ENCODE results near the gene GALNT9. TPM values are rescaled to one million over a fixed set of nuclear protein-coding genes. Genes with fewer than 3 reads are reported as not detected.

GALNT9 gene
- total RNA-seq, 2 donors from 2014 or later: not detected

DNA sequence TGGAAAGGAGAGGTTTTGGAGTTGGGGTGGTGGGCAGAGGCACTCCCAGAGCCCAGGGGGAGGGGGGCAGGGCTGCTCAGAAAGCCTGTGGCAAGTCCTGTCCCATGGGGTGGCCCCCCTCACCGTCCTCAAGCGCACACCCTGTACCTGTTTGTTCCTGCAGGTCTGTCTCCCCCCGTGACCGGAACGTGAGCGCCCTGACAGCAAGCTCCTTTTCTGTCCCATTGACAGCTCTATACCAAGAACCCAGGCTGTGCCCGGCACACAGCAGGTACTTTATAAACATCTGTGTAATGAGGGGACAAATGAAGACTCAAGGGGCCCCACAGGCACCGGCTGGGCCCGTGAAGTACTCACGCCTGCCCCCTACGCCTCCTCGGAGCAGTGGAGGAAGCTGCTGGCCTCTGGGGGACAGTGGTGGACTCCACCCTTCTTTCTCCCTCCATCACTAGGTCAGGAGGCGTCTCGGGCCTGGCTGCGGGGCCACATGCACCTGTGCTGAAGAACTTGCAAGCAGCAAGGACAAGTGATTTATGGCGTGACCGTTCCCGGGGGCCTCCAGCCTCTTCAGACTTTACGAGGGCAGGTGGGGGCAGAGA, 65.8 kb downstream of the GALNT9 start:
- Mint-ChIP-seq H3K4me3 (no peak overlapping the region), H3K36me3 (ENCODE audit: low read depth) (no peaks in the 10 kb centered on the region), H3K4me1 (peaks cover 2% of the 10 kb centered on the region), H3K27ac (no peak overlapping the region), H3K27me3 (peaks cover 5% of the 10 kb centered on the region)
- ATAC-seq (no peak), DNase-seq (no peak)
- H3K9me3 ChIP-seq (ENCODE audit: control insufficient read depth, low read length, poor library complexity, severe bottlenecking): no peaks in the 10 kb centered on the region

DNA sequence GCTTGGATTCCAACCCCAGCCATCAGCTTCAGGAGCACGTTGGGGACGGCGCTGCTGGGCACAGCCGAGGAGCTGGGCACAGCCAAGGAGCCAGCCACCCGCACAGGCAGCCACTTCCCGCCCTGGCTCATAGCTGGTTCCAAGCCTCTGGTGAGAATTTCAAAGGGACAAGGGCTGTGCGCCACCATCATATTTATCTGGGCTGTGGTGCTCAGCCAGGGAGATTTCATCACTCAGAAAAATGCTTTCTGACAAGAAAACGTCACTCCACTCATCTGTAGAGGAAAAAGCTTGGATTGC, 66.4 kb downstream of the GALNT9 start:
- H3K4me1 Mint-ChIP-seq: peaks cover 2% of the 10 kb centered on the region
- H3K36me3 Mint-ChIP-seq (ENCODE audit: low read depth): no peaks in the 10 kb centered on the region
- ATAC-seq (no peak), DNase-seq (no peak)
- no peaks in the 10 kb centered on the region for H3K9me3 ChIP-seq (ENCODE audit: control insufficient read depth, low read length, poor library complexity, severe bottlenecking)
- H3K27ac Mint-ChIP-seq: no peak overlapping the region
- peaks cover 10% of the 10 kb centered on the region for H3K27me3 Mint-ChIP-seq
- no peak overlapping the region for H3K4me3 Mint-ChIP-seq

DNA sequence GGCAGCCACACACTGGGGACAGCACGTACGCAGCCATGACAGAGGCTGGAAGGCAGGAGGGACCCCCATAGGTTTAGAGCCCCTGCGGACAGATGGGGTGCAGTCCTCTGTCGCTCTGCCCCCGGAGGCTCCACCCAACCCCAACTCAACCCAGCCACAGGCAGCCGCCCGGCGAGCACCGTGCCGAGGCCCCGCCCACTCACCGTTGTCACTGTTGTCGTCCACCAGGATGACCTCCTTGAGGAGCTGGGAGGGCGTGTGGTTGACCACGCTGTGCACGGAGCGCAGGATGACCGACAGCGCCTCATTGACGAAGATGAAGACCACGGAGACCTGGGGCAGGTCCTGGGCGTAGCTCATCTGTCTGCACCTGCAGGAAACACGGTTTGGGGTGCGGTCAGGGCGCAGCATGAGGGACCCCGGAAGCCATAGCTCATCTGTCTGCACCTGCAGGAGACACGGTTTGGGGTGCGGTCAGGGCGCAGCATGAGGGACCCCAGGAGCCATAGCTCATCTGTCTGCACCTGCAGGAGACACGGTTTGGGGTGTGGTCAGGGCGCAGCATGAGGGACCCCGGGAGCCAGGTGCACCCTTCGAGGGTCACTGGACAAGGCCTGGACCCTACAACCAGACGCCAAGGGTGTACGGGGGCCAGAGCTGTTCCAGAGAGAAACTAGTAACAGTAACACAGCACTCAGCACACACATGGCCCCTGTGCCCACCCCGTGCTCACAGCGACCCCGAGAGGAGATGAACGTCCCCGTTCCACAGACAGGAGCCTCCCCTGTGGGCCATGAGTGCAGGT, 66.9 kb downstream of the GALNT9 start:
- DNase-seq (no peak), ATAC-seq (no peak)
- Mint-ChIP-seq H3K36me3 (ENCODE audit: low read depth) (no peaks in the 10 kb centered on the region), H3K27me3 (peaks cover 13% of the 10 kb centered on the region), H3K4me3 (no peak overlapping the region), H3K4me1 (peaks cover 2% of the 10 kb centered on the region), H3K27ac (no peak overlapping the region)
- no peaks in the 10 kb centered on the region for H3K9me3 ChIP-seq (ENCODE audit: control insufficient read depth, low read length, poor library complexity, severe bottlenecking)

GRCh38 chr12:132261328-132262138, 67.9 kb downstream of the GALNT9 start:
- ATAC-seq: no peak
- DNase-seq: no peak
- no peaks in the 10 kb centered on the region for H3K9me3 ChIP-seq (ENCODE audit: control insufficient read depth, low read length, poor library complexity, severe bottlenecking)
- Mint-ChIP-seq H3K36me3 (ENCODE audit: low read depth) (no peaks in the 10 kb centered on the region), H3K27me3 (peaks cover 13% of the 10 kb centered on the region), H3K27ac (no peak overlapping the region), H3K4me3 (no peak overlapping the region), H3K4me1 (peaks cover 2% of the 10 kb centered on the region)

GRCh38 chr12:132260721-132261120, 68.7 kb downstream of the GALNT9 start:
- no peaks in the 10 kb centered on the region for H3K9me3 ChIP-seq (ENCODE audit: control insufficient read depth, low read length, poor library complexity, severe bottlenecking)
- no peak for DNase-seq
- peaks cover 2% of the 10 kb centered on the region for H3K4me1 Mint-ChIP-seq
- no peak overlapping the region for H3K4me3 Mint-ChIP-seq
- H3K27me3 Mint-ChIP-seq: peaks cover 13% of the 10 kb centered on the region
- H3K36me3 Mint-ChIP-seq (ENCODE audit: low read depth): no peaks in the 10 kb centered on the region
- H3K27ac Mint-ChIP-seq: no peak overlapping the region
- ATAC-seq: no peak

- DNase-seq (no peak), ATAC-seq (no peak)
- Mint-ChIP-seq H3K4me1 (peaks cover 2% of the 10 kb centered on the region), H3K27me3 (peaks cover 13% of the 10 kb centered on the region), H3K4me3 (no peak overlapping the region), H3K36me3 (ENCODE audit: low read depth) (no peaks in the 10 kb centered on the region), H3K27ac (no peak overlapping the region)
- H3K9me3 ChIP-seq (ENCODE audit: control insufficient read depth, low read length, poor library complexity, severe bottlenecking): no peaks in the 10 kb centered on the region
Observed at GRCh38 chr12:132259872-132260695, 69.3 kb downstream of the GALNT9 start.

DNA sequence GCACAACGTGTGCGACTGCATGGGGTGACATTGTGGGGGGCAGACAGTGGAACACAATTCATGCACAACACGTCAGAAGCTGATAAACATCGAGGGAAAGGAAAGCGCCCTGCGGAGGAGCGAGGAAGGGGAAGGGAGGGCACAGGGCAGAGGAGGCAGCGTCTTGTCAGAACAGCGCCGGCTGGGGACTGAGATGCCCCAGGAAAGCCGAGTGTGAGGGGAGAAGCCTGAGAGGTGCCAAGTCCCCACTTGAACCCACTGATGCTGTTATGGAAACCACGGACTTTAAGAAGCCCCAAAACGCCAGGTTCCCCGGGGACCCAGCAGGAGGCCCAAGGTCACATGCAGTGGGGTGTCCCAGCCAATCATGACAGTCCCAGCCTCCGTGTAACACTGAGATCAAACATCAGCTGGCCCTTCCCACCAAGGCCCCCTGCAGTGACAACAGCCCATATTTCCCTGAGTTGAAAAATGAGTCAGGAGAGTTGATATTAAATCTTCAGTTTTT, 70.0 kb downstream of the GALNT9 start:
- H3K27me3 Mint-ChIP-seq: peaks cover 13% of the 10 kb centered on the region
- peaks cover 2% of the 10 kb centered on the region for H3K4me1 Mint-ChIP-seq
- H3K9me3 ChIP-seq (ENCODE audit: control insufficient read depth, low read length, poor library complexity, severe bottlenecking): no peaks in the 10 kb centered on the region
- no peak overlapping the region for H3K4me3 Mint-ChIP-seq
- ATAC-seq: no peak
- H3K27ac Mint-ChIP-seq: no peak overlapping the region
- H3K36me3 Mint-ChIP-seq (ENCODE audit: low read depth): no peaks in the 10 kb centered on the region
- no peak for DNase-seq

DNA sequence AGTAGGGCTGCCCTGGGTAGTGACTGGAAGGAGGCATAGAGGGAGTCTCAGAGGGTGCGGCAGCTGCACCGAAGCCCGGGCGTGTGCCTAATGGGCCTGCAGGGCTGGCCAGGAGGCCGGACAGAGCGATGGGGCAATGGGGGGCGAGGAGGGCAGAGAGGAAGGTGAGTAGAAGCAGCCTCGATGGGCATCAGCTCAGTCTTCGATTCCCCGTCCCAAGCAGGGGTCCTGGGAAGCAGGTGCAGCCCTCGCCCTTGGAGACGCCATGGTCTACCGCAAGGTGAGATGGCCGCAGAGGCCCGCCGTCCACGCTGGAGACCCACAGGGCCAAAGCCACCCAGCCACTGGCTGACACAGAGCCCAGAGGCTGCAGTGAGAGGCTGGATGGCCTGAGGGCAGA, 70.8 kb downstream of the GALNT9 start:
- Mint-ChIP-seq H3K27me3 (peaks cover 17% of the 10 kb centered on the region), H3K27ac (no peak overlapping the region)
- no peak for ATAC-seq

DNA sequence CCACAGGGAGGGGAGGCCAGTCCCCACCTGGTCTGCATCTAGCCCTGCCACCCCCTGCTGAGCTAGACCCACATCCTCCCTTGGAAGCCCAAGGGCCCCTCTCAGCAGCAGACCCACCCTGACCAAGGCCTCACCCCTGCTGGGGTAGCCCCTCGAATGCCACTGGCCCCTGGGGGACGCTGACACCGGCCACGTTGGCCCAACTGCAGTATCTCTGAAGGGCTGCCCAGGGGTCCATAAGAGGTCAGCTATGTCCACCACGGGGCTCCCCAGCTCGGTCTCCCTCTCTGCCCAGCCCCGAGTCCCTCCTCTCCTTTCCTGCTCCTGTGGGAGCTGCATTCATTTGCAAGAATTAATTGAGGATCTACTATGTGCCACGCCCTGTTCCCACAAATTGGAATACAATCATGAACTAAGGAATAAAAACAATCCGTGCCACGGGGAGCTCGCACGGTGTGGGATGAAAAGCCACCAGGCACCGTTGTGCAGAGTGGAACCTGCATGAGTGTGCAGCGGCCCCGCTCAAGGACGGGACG, 71.4 kb downstream of the GALNT9 start:
- H3K4me3 Mint-ChIP-seq: no peak overlapping the region
- no peaks in the 10 kb centered on the region for H3K9me3 ChIP-seq (ENCODE audit: control insufficient read depth, low read length, poor library complexity, severe bottlenecking)
- no peaks in the 10 kb centered on the region for H3K36me3 Mint-ChIP-seq (ENCODE audit: low read depth)
- no peak for ATAC-seq
- DNase-seq: no peak
- peaks cover 17% of the 10 kb centered on the region for H3K27me3 Mint-ChIP-seq
- no peak overlapping the region for H3K27ac Mint-ChIP-seq
- peaks cover 2% of the 10 kb centered on the region for H3K4me1 Mint-ChIP-seq

More for the DNA sequence above, 70.8 kb downstream of the GALNT9 start:
- Mint-ChIP-seq H3K36me3 (ENCODE audit: low read depth) (no peaks in the 10 kb centered on the region), H3K4me3 (no peak overlapping the region), H3K4me1 (peaks cover 2% of the 10 kb centered on the region)
- no peaks in the 10 kb centered on the region for H3K9me3 ChIP-seq (ENCODE audit: control insufficient read depth, low read length, poor library complexity, severe bottlenecking)
- no peak for DNase-seq

- DNase-seq (no peak), ATAC-seq (no peak)
- Mint-ChIP-seq H3K4me3 (no peak overlapping the region), H3K27me3 (peaks cover 17% of the 10 kb centered on the region), H3K36me3 (ENCODE audit: low read depth) (no peaks in the 10 kb centered on the region), H3K4me1 (peaks cover 2% of the 10 kb centered on the region), H3K27ac (no peak overlapping the region)
- H3K9me3 ChIP-seq (ENCODE audit: control insufficient read depth, low read length, poor library complexity, severe bottlenecking): no peaks in the 10 kb centered on the region
Observed at GRCh38 chr12:132257206-132257954, 72.0 kb downstream of the GALNT9 start.

- no peaks in the 10 kb centered on the region for H3K9me3 ChIP-seq (ENCODE audit: control insufficient read depth, low read length, poor library complexity, severe bottlenecking)
- H3K36me3 Mint-ChIP-seq (ENCODE audit: low read depth): no peaks in the 10 kb centered on the region
- H3K4me3 Mint-ChIP-seq: no peak overlapping the region
- H3K27me3 Mint-ChIP-seq: peaks cover 17% of the 10 kb centered on the region
- H3K27ac Mint-ChIP-seq: no peak overlapping the region
- ATAC-seq: no peak
- peaks cover under 1% of the 10 kb centered on the region for H3K4me1 Mint-ChIP-seq
- DNase-seq: no peak
Observed at GRCh38 chr12:132256646-132257045, 72.7 kb downstream of the GALNT9 start.

- DNase-seq: no peak
- Mint-ChIP-seq H3K27me3 (peaks cover 11% of the 10 kb centered on the region), H3K27ac (no peak overlapping the region), H3K4me1 (no peaks in the 10 kb centered on the region), H3K36me3 (ENCODE audit: low read depth) (no peaks in the 10 kb centered on the region), H3K4me3 (no peak overlapping the region)
- no peaks in the 10 kb centered on the region for H3K9me3 ChIP-seq (ENCODE audit: control insufficient read depth, low read length, poor library complexity, severe bottlenecking)
- no peak for ATAC-seq
Observed at GRCh38 chr12:132255642-132256041, 73.7 kb downstream of the GALNT9 start.
